ENCODE results near the gene RPL3.

The RPL3 gene

GRCh38 chr22:39317084-39317774, 2.2 kb downstream of the RPL3 start:
- no peak for DNase-seq (ENCODE audit: low read depth)

DNA sequence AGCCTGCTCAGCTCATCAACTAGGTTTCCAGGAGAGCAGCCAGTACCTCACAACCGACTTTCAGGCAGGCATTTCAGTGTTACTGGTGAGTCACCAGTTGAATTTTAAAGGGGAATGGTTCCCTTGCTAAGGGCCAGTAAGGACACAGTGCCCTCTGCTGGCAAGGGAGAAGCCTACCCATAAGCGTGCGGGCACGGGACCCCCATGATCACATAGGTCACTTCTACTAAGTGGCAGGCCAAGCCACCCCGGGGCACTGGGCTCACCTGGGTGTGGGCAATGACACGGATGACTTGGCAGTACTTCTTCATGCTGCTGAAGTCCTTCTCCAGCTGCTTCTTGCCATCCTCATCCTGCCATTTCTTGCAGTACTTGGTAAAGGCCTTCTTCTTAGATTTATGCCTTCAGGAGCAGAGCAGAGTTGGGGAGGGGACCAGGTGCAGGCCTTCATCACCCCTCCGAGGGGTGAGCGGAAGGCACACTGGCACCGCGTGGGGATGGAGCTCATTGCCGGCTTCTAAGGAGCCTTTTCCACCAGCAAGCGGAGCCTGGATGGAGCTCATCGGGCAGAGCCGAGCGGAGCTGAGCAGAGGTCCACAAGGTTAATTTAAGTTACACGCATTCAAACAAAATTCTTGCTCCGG, 2.9 kb downstream of the RPL3 start:
- peak; percentile 90 for DNase-seq (ENCODE audit: low read depth)

DNA sequence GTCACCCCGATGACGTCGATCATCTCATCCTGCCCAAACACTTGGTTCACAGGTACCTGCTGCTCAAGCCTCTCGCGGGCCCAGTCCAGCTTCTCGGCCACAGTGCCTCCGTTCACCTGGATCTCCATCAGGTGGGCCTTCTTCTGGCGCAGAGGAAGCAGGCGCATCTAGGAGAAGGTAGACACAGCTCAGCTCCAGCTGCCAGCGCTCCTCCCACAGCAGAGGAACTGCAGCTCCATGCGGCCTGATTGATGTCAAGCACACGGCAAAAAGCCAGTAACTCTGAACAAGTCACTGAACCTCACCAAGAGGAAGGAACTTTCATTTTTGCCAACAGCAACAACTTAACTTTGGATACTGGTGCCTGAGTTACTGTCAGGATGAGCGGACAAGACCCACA, 4.0 kb downstream of the RPL3 start:
- no peak for DNase-seq (ENCODE audit: low read depth)

DNA sequence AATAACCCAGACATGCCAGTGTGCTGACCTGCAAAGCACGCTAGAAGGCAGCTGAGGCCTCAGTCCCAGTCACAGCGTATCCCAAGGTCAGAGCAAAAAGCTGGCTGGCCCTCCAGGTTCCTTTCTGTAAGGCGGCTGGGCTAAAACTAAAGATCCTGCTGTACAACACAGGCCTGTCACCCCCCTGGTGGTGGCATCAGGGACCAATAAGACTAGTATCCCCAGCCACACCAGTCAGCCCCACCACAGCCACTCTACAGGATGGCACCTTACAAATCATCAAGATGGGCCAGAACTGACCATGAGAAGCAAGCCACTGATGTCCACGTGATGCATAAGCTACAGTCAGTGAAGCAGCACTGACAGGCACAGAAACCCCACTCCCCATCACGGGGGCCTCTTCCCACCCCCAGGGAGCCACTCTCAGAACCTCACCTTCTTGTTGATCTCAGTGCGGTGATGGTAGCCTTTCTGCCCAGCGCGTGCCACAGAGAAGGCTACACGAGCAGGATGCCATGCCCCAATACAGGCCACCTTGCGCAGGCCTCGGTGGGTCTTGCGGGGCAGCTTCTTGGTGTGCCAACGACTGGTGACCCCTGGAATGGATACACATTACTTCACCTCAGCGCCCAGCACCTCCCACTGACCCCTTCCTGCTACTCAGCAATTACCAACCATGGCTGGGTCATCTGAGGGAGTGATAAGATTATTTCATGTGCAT, 5.0 kb downstream of the RPL3 start:
- DNase-seq (ENCODE audit: low read depth), result no peak

DNA sequence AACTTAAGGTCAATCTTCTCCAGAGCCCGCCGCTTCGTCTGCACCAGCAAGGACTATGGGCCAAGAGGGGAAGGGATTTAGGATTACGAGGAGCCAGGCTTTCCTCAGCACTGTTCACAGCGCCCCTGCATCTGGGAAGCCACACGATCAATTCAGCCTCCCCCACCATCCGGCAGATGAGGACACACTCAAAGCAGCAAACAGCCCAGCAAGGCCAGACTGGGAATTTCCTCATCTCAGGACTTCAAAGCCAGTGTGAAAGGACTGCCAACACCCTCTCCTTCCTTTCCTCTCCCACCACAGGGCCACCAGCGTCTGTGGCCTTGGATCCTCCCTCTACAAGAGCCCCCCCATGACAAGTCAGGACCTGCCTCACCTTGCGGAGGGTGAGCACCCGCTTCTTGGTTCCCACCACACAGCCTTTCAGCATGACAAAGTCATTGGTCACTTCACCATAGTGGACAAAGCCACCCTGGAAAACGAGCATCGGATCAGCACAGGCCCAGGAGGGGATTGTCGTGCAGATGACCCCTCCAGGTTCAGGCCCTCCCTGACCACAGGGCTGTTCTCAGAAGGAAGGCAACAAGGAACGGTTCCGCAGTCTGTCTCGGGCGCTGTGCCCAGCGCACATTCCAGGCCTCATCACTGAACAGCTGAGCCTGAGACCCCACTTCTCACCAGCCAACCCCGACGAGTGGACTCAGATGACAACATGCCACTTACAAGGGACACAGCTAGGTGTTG, 6.0 kb downstream of the RPL3 start:
- no peak for DNase-seq (ENCODE audit: low read depth)

GRCh38 chr22:39312410-39312809, 7.0 kb downstream of the RPL3 start:
- no peak for DNase-seq (ENCODE audit: low read depth)

DNA sequence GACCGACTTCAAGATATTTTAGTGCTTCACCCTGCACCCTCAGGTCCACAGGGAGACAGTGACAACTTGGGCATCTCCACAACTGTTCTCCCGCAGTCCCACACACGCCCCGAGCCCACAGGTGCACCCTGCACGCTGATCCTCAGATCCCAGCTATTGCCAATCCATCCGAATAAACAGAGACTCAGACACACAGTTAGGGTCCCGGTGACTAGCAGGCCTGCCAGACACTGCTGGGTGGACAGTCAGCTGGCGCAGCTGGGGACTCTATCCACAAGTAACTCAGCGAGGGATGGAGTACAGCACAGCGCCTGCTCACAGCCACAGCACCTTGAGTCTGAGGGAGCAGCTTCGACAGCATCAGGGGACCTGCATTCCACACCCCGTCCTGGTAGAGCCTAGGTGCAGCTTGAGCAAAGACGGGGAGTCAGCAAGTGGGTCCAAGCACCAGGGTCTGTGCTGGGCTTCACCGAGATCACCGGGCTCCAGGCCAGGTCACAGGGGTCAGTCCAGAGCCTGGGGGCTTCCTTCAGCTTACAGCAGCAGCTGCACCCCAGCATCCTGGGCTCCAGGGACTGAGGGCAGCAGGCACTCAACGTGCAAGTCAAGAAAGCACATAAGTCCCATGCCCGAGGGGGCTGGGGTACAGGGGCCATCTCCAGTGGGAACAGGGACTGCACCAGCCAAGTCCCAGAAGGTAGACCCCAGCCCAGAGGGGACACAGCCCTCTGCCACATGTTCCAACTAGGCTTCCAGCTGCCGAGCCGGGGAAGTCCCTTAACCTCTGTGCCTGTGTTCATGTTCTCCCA, 7.6 kb downstream of the RPL3 start:
- DNase-seq (ENCODE audit: low read depth), result no peak

DNA sequence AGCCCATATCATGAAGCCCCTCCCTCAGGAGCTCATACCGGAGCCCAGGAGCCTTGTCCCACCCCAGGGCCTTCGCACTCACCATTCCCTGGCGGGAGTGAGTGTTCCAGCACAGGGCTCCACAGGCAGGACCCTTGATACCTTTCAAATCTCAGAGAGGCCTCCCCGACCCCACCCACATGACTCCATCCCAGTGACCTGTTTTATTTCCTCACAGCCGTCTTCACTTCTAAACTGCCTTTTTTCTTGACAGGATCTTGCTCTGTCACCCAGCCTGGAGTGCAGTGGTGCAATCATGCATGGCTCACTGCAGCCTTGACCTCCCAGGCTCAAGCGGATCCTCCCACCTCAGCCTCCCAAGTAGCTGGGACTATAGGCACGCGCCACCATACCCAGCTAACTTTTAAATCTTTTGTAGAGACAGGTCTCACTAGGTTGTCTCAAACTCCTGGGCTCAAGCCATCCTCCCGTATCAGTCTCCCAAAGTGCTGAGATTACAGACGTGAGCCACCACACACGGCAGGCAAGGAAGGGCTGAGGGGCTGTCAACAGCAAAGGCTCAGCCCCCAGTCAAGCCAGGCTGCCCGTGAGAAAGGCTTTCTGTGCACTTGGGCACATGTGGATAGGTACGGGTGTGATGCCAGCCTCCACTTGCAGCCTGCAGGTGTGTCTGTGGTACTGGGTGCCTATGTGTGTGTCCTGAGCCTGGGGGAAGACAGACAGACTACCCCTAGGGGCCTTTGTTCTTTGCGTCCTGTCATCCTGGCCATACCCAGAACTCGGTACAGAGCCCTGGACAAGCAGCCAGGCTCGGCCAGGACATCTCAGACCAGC, 9.3 kb downstream of the RPL3 start:
- peak; percentile 45 for DNase-seq (ENCODE audit: low read depth)

GRCh38 chr22:39309364-39309861, 10.0 kb downstream of the RPL3 start:
- no peak for DNase-seq (ENCODE audit: low read depth)

DNA sequence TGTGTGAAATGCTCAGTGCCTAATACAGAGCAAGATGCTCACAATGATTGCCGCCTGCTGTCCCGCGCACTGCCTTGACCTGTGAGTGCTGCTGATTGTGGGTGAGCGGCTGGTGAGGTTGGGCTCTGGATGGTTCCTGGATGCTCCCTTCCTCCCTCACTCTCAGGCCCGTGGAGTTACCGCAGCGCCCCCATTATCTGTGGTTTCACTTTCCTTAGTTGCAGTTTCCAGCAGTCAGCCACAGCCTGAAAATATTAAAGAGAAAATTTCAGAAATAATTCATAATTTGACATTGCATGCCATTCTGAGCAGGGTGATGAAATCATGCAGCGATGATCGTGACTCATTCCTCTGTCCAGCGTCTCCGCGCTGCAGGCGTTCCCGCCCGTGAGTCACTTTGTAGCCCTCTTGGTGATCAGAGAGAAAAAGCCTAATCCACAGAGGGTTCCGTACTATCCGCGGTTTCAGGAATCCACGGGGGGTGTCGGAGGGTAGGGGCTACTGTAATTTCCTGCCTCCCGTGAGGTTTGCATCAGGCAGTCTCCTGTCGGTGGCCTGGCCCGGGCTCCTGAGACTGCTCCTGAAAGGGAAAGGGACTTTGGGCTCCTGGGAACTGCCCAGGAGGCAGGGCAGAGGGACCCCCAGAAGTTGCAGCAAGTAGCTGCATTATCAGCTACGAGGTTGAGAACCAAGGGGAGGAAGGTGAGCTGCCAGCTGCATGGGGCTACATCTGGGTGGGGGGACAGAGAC, 10.6 kb downstream of the RPL3 start:
- peak; percentile 91 for DNase-seq (ENCODE audit: low read depth)

DNA sequence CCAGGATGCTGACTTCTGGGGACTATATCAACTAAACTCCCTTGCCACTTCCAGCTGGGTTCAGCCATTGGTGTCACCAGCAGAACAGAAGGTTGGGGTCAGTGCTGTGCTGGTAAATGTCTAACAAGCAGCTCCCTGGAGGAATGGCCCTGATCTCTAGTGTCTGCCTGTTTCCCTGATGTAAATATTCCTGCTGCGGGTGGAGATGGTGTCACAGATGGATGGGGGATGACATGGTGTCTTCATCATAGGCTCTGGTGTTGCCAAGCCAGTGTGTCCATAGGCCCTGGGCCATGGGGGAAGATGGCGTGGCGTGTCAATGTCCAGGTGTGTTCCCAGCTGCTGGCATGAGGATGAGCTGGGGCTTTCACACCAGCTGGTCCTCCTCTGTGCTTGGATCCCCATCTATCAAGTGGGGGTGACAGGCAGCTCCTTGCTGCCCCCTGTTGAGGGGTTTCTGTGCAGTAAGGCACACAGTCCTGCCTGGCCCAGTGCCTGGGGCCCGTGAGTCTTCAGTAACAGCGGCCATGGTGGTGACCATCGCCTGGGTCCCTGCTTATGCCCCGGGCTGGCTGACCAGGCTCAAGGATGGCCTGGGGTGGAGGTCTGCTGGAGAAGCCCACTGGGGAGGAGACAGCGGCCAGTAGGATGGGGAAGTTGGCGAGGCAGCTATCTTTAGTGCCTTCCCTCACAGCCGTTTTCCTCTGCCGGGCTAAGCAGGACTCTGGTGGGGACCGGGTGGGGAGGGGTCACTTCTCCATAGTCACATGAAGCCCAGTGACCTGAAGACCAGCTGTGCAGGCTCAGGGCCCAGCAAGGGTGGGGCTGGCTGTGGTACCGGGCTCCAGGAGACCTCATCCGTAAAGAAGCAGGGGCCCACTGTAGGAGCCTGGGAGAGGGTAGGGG, 12.7 kb downstream of the RPL3 start:
- no peak for DNase-seq (ENCODE audit: low read depth)

- DNase-seq (ENCODE audit: low read depth), result no peak
Observed at GRCh38 chr22:39303892-39304671, 15.3 kb downstream of the RPL3 start.

- DNase-seq (ENCODE audit: low read depth), result no peak
Observed at GRCh38 chr22:39303358-39303757, 16.1 kb downstream of the RPL3 start.

- no peak for DNase-seq (ENCODE audit: low read depth)
Observed at GRCh38 chr22:39302431-39302960, 16.9 kb downstream of the RPL3 start.

DNA sequence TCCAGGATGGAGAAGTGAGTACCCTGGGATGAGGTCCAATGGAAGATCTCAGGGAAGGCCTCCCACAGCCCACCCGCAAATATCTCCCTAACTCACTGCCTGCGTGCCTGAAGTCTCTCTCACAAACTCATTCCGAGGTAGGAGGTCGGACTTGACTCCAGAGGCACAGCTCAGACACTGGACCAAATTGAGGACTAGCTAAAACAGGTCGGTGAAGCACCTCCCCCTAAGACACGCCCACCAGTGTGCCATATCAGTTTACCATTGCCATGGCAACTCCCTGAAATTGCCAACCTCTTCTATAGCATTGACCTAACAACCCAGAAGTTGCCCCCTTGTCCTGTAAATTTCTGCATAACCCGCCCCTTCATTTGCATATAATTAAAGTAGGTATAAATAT, 17.5 kb downstream of the RPL3 start:
- DNase-seq (ENCODE audit: low read depth), result no peak

DNA sequence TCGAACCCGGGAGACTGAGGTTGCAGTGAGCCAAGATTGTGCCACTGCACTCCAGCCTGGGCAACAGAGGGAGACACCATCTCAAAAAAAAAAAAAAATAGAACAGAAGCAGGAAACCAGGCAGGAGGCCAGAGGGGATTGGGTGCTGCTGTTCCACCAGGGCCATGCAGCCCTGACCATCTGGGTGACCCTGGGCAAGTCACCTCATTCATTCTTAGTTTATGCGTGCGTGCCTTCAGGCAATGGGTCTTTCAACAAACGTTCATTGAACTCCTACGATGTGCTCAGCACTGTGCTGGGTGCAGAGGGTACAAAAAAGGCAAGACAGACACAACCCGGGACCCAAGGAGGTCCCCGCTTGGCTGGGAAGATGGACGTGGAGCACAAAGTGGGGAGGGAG, 18.3 kb downstream of the RPL3 start:
- DNase-seq (ENCODE audit: low read depth), result no peak

GRCh38 chr22:39300186-39300830, 19.1 kb downstream of the RPL3 start:
- DNase-seq (ENCODE audit: low read depth), result no peak
